Jurkat, Clone E6-1 (cell line): ENCODE data around the gene TSPAN14.

Experiments
- DNase-seq: peaks from one replicate; pipeline ENCODE4 v3.0.0-alpha.2; 2011; ENCODE audit warnings: low read depth, low spot score
- H3K4me3 ChIP-seq: 2 replicates; pipeline ENCODE4 v1.5.1; 2011; ENCODE audit warnings: mild to moderate bottlenecking, low read length, control low read depth, moderate library complexity

The TSPAN14 gene

GRCh38 chr10:80498833-80499741, 45.0 kb downstream of the TSPAN14 start:
- no peak overlapping the region for H3K4me3 ChIP-seq
- DNase-seq: no peak

DNA sequence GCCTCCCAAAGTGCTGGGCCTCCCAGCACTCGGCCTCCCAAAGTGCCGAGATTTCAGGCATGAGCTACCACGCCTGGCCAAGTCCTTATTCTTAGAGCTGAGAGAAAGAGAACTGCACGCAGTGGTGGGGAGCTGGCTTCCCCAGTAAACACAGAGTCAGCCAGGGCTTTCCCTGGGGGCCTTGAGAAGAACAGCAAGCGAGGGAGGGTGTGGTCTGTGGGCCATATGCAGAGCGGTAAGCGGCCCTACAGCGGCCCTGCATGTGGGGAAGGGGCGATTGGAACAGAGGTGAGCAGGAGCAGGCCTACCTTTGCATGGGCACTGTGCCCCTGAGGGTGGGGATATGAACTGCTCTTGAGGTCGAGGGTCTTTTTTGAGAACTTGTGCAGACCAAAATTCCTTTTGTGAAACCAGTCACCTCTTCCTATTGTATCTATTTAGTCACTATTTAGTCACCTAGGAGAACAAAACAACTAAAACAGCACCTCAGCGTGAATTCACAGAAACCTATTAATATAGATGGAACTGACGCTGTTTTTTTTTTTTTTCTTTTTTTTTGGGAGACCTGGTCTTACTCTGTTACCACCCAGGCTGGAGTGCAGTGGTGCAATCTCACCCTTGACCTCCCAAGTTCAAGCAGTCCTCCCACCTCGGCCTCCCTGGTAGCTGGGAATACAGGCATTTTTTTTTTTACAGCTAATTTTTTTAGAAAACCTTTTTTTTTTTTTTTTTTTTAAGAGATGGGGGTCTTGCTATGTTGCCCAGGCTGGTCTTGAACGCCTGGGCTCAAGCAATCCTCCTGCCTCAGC, 46.7 kb downstream of the TSPAN14 start:
- DNase-seq: no peak
- H3K4me3 ChIP-seq: no peak overlapping the region

DNA sequence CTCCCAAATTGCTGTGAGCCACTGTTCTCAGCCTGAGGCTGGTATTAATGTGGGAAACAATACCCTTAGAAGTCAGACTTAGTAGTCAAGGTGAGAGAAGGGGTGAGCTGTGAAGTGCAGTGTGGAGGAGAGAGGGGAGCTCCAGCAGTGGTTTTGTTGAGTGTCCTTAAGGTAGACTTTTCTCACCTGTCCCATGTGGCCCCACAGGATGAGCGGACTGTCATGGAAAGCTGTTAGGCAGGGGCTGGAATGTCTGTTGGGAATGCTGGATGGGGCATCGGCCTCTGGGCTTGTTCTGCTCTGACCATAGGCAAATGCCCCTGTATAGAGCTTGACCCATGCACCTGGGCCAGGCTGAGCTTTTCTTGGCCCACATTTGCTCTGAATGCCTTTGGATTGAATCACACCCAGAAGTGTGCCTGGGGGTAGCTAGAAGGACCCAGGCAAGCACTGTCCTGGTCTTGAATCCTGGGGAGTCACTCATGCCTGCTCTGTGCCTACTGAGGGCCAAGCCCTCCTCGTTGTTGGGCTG, 47.3 kb downstream of the TSPAN14 start:
- no peak for DNase-seq
- H3K4me3 ChIP-seq: no peak overlapping the region

GRCh38 chr10:80501913-80502521, 47.9 kb downstream of the TSPAN14 start:
- DNase-seq: no peak
- no peak overlapping the region for H3K4me3 ChIP-seq

DNA sequence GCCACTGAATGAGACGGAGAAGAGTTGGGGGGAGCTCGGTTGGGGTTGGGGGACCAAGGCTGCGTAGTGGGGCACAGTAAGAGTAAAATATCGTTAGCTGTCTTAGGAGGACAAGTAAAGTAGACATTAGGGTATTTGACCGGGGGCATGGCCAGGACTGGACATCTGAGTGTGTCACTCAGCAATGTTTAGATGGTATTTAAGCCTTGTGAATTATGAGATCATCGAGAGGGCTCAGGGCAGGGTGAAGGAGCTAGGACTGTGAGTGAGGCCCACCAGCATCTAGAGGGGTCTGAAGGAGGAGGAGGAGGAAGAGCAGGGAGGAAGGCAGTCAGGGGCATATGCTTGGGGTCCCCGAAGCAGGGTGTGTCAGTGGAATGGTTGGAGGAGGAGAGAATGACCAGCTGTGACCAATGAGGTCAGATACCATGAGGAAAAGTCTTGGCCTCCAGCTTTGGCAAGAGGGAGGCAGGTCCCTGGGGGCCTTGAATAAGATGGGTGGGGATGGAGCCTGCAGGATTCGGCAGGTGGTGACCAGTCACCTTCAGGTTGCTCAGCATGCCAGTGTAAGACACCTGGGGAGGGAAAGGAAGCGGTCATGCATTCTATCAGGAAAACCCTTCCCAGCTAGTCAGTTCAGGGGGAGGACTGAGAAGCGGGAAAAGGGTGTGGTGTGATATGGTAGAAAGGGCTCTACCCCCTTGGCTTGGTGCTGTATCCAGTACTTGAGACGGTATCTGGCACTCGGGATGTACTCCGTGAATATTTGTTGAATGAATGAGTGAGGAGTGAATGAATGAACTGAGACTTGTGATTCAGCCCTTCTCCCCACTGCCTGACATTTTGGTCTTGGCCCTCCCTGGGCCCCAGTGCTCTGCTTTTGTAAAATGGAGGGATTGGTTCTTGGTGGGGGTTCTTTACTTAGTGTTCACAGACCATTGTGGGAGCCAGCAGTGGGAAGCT, 48.8 kb downstream of the TSPAN14 start:
- no peak overlapping the region for H3K4me3 ChIP-seq
- no peak for DNase-seq

DNA sequence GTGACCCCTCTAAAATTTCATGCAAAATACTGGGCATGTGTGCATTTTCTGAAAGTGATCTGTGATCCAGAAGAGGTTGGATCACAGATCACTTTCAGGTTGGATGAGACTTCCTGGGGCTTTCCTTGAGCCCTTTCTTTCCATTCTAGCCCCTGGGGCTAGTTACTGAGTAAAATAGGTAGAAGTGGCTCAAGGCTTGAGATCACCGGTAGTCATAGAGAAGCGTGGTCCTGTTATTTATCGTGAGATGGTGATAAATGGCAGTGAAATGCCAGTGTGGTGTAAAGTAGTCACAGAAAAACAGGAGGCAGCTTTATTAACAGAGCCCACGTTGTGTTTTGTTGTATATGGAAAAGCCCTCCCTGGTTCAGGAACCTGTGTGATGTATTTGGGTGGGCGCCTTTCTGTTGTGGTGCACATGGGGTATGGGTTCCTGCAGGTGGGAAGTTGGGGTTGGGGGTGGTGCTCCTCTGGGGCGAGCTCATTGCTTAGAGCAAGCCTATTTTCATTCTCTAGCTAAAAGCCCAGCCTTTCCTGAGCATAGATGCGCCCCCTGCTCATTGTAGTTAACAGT, 49.6 kb downstream of the TSPAN14 start:
- no peak for DNase-seq
- H3K4me3 ChIP-seq: no peak overlapping the region

GRCh38 chr10:80504158-80504811, 50.2 kb downstream of the TSPAN14 start:
- no peak for DNase-seq

DNA sequence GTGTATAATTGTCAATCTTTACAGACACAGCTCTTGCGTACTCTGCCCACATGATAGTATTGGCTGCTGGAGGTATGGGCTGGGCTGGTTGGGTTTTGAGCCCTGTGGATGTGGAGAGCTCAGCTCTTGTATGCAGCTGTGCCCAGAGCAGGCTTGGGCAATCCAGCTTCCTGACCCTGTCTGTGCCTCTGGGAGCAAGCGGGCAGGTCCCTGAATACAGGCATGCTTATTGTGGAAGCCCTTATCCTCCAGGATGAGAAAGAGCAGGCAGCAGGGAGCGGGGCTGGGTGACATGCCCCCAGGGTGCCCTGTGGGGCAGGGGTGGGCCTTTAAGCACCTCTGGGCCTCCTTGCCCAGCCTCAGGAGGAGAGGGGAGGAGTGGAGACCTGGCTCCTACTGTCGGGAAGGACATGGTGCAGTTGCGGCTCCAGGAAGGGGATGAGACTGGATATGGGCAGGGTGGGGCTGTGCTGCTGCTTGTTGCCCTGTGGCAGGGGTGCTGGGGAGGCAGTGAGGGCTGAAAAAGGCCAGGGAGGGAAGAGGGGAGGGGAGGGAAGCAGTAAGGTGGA, 50.9 kb downstream of the TSPAN14 start:
- no peak overlapping the region for H3K4me3 ChIP-seq
- no peak for DNase-seq

More at GRCh38 chr10:80504158-80504811, 50.2 kb downstream of the TSPAN14 start:
- H3K4me3 ChIP-seq: no peak overlapping the region

DNA sequence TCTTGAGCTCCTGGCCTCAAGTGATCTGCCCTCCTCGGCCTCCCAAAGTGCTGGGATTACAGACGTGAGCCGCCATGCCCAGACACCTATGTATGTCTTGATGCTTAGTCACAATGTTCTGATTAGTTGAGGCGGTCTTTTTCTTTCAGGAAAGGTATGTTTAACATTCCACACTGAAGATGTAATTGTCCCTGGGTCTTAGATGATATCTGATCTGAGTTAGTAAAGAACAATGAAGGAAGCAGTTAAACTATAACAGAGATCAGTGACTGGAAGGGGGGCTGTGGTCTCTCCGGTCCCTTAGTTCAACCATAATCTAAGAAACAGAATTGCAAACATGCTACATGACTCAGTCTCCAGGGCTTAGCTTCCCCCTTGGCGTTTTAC, 52.1 kb downstream of the TSPAN14 start:
- DNase-seq: no peak
- no peak overlapping the region for H3K4me3 ChIP-seq

DNA sequence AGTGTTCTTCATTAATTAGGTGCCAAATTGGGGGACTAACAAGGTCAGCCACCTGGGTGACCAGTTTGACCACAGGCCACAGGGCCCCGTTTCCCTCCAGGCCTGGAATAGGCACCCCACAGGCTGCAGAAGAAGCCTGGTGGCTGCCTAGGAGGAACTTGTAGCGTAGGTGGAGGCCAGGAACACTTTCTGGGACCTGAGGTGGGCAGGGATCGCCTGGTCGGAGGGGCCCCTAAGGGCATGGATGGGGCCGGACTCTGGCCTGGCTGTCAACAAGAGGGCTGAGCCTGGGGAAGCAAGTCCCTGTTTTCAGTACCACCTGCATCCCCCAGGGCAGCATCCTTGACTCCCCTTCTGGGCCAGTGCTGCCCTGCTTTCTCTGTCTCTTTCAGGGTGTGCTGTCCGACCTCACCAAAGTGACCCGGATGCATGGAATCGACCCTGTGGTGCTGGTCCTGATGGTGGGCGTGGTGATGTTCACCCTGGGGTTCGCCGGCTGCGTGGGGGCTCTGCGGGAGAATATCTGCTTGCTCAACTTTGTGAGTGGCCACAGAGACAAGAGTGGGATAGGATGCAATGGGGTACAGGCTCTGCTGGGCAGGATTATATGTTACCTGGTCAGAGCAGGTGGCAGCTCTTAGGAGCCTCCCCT, 52.9 kb downstream of the TSPAN14 start:
- no peak overlapping the region for H3K4me3 ChIP-seq
- no peak for DNase-seq

- H3K4me3 ChIP-seq: no peak overlapping the region
- no peak for DNase-seq
These were observed 54.9 kb downstream of the TSPAN14 start for GRCh38 chr10:80509108-80509402.

DNA sequence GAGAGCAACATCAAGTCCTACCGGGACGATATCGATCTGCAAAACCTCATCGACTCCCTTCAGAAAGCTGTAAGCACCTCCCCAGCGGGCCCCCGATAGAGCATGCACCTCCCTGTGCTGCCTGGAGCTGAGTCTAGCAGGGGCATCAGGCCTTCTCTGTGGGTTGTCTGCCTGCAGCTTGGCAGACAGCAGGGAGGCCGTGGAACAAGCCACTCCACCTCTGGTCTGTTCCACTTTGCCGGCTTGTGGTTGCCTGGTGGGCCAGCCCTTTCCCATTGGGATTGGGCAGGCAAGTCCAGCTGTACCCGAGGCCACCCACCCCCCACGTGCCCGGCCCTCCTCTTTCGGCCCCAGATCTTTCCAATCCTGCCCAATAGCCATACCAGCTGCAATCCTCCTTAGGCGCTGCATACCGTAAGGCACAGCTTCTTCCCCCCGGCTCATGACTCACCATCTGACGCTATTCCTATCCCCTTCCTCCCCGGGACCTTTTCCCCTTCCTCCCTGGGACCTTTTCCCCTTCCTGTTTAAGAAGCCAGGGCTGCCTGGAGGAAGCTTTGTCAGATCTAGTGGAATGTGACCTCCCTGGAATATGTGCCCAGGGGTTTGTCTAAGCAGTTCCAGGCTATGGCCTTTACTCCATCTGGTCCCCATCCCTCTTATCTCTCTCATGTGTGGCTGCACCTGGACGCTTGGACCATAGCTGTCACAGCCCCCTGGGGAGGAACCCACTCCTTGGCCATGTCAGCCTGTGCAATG, 55.5 kb downstream of the TSPAN14 start:
- DNase-seq: no peak
- H3K4me3 ChIP-seq: no peak overlapping the region

DNA sequence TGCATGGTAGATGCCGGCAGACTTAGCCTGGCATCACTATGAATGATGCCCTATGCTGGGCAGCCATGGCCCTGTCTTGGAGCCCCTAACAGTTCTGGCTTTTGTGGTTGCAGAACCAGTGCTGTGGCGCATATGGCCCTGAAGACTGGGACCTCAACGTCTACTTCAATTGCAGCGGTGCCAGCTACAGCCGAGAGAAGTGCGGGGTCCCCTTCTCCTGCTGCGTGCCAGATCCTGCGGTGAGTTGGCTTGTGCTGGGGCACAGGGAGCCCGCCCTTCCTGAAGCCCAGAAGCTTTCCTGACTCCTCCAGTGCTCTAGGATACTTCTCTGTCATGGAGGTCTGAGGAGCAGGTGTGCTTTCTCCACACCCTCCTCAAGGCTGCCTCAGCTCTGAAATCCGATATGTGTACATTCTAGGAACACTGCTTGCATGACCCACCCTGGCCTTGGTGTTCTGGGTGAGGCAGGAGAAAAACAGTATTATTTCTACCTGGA, 58.0 kb downstream of the TSPAN14 start:
- no peak for DNase-seq
- no peak overlapping the region for H3K4me3 ChIP-seq

DNA sequence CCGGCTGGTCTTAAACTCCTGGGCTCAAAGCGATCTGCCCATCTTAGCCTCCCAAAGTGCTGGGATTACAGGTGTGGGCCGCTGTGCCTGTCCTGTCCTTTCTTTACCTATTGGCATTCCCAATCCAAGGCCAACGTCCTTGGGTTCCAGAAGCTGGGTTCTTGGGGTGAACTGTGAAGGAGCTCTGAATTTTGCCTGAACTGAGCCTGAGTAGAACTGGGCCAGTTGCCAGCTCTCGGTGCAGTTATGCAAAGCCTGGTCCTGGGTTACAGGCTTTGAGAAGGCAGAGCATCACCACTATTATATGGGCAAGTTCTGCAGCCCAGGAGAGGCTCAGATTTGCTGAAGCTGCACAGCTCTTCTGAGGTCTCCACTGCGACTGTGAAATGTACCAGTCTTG, 59.0 kb downstream of the TSPAN14 start:
- no peak overlapping the region for H3K4me3 ChIP-seq
- DNase-seq: no peak

DNA sequence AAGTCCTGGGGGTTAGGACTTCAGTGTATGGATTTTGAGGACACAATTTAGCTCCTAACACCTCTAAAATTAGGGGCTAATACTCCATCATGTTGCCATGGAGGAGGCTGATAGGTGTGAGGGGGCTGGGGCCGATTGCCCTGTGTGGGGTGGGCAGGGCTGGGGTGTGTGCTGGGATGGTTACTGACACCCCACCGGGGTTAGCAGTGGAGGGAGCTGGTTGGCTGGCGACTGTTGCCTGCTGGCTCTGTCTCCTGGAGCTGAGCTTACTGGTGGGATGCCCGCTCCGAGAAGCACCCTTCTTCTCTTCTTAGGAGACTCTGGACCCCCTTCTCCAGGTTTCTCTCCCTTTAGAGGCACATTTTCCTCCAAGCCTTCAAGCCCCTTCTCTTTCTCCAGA, 61.4 kb downstream of the TSPAN14 start:
- no peak overlapping the region for H3K4me3 ChIP-seq
- DNase-seq: no peak

GRCh38 chr10:80515941-80516340, 61.8 kb downstream of the TSPAN14 start:
- no peak for DNase-seq
- H3K4me3 ChIP-seq: no peak overlapping the region
